WERI-Rb-1 (cell line): ENCODE results near the gene WDR26.

ENCODE experiments used
- DNase-seq: peaks from one replicate; pipeline ENCODE4 v3.0.0-alpha.2; 2020
- H3K27ac ChIP-seq: fragments of 250-450 bp; sonication (Bioruptor Pico); 2 replicates; pipeline ENCODE4 v1.5.1; 2020; ENCODE audit warnings: mild to moderate bottlenecking, moderate library complexity
- H3K27me3 ChIP-seq: fragments of 250-450 bp; sonication (Bioruptor Pico); 2 replicates; pipeline ENCODE4 v1.5.1; 2021; ENCODE audit warnings: mild to moderate bottlenecking, low read depth, moderate library complexity; ENCODE audit not compliant: insufficient read depth, severe bottlenecking
- H3K36me3 ChIP-seq: fragments of 250-450 bp; sonication (Bioruptor Pico); 2 replicates; pipeline ENCODE4 v1.5.1; 2020; ENCODE audit warnings: mild to moderate bottlenecking, moderate library complexity
- H3K4me3 ChIP-seq: 2 replicates; pipeline ENCODE4 v1.5.1; 2011; ENCODE audit warnings: low read depth, mild to moderate bottlenecking, control low read depth, low read length
- H3K9me3 ChIP-seq: fragments of 250-450 bp; sonication (Bioruptor Pico); 2 replicates; pipeline ENCODE4 v1.5.1; 2021; ENCODE audit warnings: mild to moderate bottlenecking, moderate library complexity; ENCODE audit not compliant: severe bottlenecking
- CTCF ChIP-seq: IDR thresholded peaks from 2 replicates; pipeline ENCODE4 v1.5.1; 2011; ENCODE audit warnings: low read depth, mild to moderate bottlenecking, control low read depth, inconsistent platforms, low read length

Gene WDR26

GRCh38 chr1:224387943-224388342 is 46.7 kb downstream of the WDR26 start:
- Histone ChIP-seq H3K27ac (no peak overlapping the region), H3K27me3 (no peaks in the 10 kb centered on the region), H3K9me3 (no peaks in the 10 kb centered on the region), H3K4me3 (no peak overlapping the region), H3K36me3 (peaks cover 11% of the 10 kb centered on the region)
- no peak for TF ChIP-seq CTCF
- DNase-seq, result no peak

GRCh38 chr1:224387302-224387912 is 47.2 kb downstream of the WDR26 start:
- Histone ChIP-seq H3K27me3 (no peaks in the 10 kb centered on the region), H3K4me3 (no peak overlapping the region), H3K9me3 (no peaks in the 10 kb centered on the region), H3K27ac (no peak overlapping the region), H3K36me3 (peaks cover 7% of the 10 kb centered on the region)
- no peak for DNase-seq
- no peak for TF ChIP-seq CTCF

GRCh38 chr1:224383218-224383617 is 51.4 kb downstream of the WDR26 start:
- no peak for DNase-seq
- no peaks in the 10 kb centered on the region for H3K27me3 ChIP-seq
- H3K27ac ChIP-seq, result no peak overlapping the region
- H3K36me3 ChIP-seq, result no peaks in the 10 kb centered on the region
- no peak overlapping the region for H3K4me3 ChIP-seq
- no peak for TF ChIP-seq CTCF
- H3K9me3 ChIP-seq, result no peaks in the 10 kb centered on the region

- Histone ChIP-seq H3K27ac (no peak overlapping the region), H3K36me3 (no peaks in the 10 kb centered on the region), H3K9me3 (no peaks in the 10 kb centered on the region), H3K4me3 (no peak overlapping the region), H3K27me3 (no peaks in the 10 kb centered on the region)
- DNase-seq, result no peak
- no peak for TF ChIP-seq CTCF
Measured at GRCh38 chr1:224381880-224382548, 52.6 kb downstream of the WDR26 start.

GRCh38 chr1:224380003-224380402 is 54.6 kb downstream of the WDR26 start:
- no peak overlapping the region for H3K27ac ChIP-seq
- no peak for TF ChIP-seq CTCF
- H3K27me3 ChIP-seq, result no peaks in the 10 kb centered on the region
- no peaks in the 10 kb centered on the region for H3K36me3 ChIP-seq
- H3K4me3 ChIP-seq, result no peak overlapping the region
- no peaks in the 10 kb centered on the region for H3K9me3 ChIP-seq
- no peak for DNase-seq
